Superior temporal gyrus (tissue), 1 donor: ENCODE data around the gene N4BP2.
"Not testable (repeated sequence)": the region's sequence is repeated elsewhere in the genome, so short reads cannot be mapped to it uniquely, and the experiment has no call there.

Experiments
- DNase-seq: peaks from one replicate; pipeline ENCODE4 v3.0.0-alpha.2; 2016; ENCODE audit errors: extremely low spot score

The N4BP2 gene

GRCh38 chr4:40056716-40057585 lies at the start of gene N4BP2:
Gene N4BP2 (plus strand): TSS chr4:40056850. CDS start chr4:40097341, 40,491 bp downstream.
- peak; percentile 74 for DNase-seq

- no peak for DNase-seq
Measured at GRCh38 chr4:40016007-40016406, 40.6 kb upstream of the N4BP2 start.

GRCh38 chr4:40020221-40020620 lies 36.4 kb upstream of the N4BP2 start:
- DNase-seq: no peak

GRCh38 chr4:40021116-40021515 lies 35.5 kb upstream of the N4BP2 start:
- DNase-seq: not testable (repeated sequence)

- not testable (repeated sequence) for DNase-seq
Measured at GRCh38 chr4:40024049-40024448, 32.6 kb upstream of the N4BP2 start.

GRCh38 chr4:40032785-40033184 lies 23.9 kb upstream of the N4BP2 start:
- no peak for DNase-seq

- DNase-seq: no peak
Measured at GRCh38 chr4:40033613-40034012, 23.0 kb upstream of the N4BP2 start.

- no peak for DNase-seq
Measured at GRCh38 chr4:40038977-40039376, 17.7 kb upstream of the N4BP2 start.

GRCh38 chr4:40040908-40041307 lies 15.7 kb upstream of the N4BP2 start:
- no peak for DNase-seq

- no peak for DNase-seq
Measured at GRCh38 chr4:40043786-40044185, 12.9 kb upstream of the N4BP2 start.

- DNase-seq: no peak
Measured at GRCh38 chr4:40046311-40046980, 10.2 kb upstream of the N4BP2 start.

- no peak for DNase-seq
Measured at GRCh38 chr4:40053161-40053560, 3.5 kb upstream of the N4BP2 start.

GRCh38 chr4:40055511-40055862 lies 1.2 kb upstream of the N4BP2 start:
- no peak for DNase-seq

GRCh38 chr4:40055863-40056715 lies 561 bp upstream of the N4BP2 start:
- DNase-seq: peak; percentile 52

- DNase-seq: peak; percentile 87
Measured at GRCh38 chr4:40057586-40058091, 989 bp downstream of the N4BP2 start.

GRCh38 chr4:40058121-40058520 lies 1.5 kb downstream of the N4BP2 start:
- no peak for DNase-seq

- DNase-seq: no peak
Measured at GRCh38 chr4:40058854-40059253, 2.2 kb downstream of the N4BP2 start.

GRCh38 chr4:40059362-40059761 lies 2.7 kb downstream of the N4BP2 start:
- DNase-seq: no peak

- no peak for DNase-seq
Measured at GRCh38 chr4:40065010-40065409, 8.4 kb downstream of the N4BP2 start.

GRCh38 chr4:40066651-40067050 lies 10.0 kb downstream of the N4BP2 start:
- DNase-seq: no peak

GRCh38 chr4:40070387-40070786 lies 13.7 kb downstream of the N4BP2 start:
- DNase-seq: no peak

GRCh38 chr4:40086421-40086820 lies 29.8 kb downstream of the N4BP2 start:
- no peak for DNase-seq
